ENCODE results near the gene ANKS1B.

The ANKS1B gene

DNA sequence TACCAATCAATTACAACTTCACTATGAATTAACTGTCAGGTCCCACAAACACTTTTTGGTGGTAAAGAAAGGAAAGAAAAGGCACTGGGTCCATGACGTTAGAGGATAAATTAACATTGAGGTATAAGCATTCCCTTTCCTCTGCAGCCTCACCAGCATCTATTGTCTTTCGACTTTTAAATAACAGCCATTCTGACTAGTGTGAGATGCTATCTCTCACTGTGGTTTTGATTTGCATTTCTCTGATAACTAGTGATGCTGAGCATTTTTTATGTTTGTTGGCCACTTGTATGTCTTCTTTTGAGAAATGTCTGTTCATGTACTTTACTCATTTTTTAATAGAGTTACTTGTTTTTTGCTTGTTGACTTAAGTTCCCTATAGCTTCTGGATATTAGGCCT, 9.4 kb downstream of the ANKS1B start:
- POLR2A ChIA-PET (ENCODE audit: low non-redundant PET), result no interaction called here
- no peak overlapping the region for H3K27ac ChIP-seq
- TF ChIP-seq, protein P1, sequence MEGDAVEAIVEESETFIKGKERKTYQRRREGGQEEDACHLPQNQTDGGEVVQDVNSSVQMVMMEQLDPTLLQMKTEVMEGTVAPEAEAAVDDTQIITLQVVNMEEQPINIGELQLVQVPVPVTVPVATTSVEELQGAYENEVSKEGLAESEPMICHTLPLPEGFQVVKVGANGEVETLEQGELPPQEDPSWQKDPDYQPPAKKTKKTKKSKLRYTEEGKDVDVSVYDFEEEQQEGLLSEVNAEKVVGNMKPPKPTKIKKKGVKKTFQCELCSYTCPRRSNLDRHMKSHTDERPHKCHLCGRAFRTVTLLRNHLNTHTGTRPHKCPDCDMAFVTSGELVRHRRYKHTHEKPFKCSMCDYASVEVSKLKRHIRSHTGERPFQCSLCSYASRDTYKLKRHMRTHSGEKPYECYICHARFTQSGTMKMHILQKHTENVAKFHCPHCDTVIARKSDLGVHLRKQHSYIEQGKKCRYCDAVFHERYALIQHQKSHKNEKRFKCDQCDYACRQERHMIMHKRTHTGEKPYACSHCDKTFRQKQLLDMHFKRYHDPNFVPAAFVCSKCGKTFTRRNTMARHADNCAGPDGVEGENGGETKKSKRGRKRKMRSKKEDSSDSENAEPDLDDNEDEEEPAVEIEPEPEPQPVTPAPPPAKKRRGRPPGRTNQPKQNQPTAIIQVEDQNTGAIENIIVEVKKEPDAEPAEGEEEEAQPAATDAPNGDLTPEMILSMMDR (conservative IDR thresholded peaks at IDR 0.05; ENCODE audit: low read depth), result no peak
- no peak for DNase-seq (ENCODE audit: low spot score)
- CTCF ChIA-PET, result no interaction called here

DNA sequence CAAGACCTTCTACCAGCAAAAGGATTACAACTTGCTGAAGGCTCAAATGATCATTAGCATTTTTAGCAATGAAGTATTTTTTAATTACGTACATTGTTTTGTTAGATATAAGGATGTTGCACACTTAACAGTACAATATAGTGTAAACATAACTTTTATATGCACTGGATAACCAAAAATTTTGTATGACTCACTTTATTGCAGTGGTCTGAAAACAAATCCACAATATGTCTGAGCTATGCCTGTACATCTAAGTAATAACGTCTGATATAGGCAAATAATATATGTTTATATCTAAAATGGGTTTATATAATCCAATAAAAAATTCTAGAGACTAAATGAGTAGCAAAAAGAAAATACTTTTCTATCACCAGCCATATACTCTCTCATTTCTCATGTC, 10.6 kb downstream of the ANKS1B start:
- CTCF ChIA-PET, result no interaction called here
- TF ChIP-seq, protein P1 (conservative IDR thresholded peaks at IDR 0.05; ENCODE audit: low read depth), result no peak
- POLR2A ChIA-PET (ENCODE audit: low non-redundant PET), result no interaction called here
- no peak overlapping the region for H3K27ac ChIP-seq
- no peak for DNase-seq (ENCODE audit: low spot score)

DNA sequence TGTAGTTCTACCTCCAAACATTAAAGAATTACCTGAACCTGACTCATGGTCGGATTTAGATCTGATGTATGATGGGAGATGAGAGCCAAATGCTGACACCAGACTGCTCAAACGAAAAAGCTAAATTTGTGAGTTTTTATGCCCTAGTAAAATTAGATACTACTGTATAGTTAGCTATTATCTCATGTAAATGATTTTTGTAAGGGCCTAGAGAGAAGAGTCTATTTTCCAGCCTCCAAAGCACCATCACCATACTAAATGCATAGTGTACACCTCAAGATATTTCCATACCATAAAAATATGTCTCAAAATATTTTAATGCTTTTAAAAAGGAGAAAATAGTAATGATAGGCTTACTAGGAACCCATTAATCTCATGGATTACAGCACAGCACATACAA, 18.3 kb downstream of the ANKS1B start:
- POLR2A ChIA-PET (ENCODE audit: low non-redundant PET), result no interaction called here
- DNase-seq (ENCODE audit: low spot score), result no peak
- CTCF ChIA-PET, result no interaction called here
- no peak overlapping the region for H3K27ac ChIP-seq
- TF ChIP-seq, protein P1 (conservative IDR thresholded peaks at IDR 0.05; ENCODE audit: low read depth), result no peak

DNA sequence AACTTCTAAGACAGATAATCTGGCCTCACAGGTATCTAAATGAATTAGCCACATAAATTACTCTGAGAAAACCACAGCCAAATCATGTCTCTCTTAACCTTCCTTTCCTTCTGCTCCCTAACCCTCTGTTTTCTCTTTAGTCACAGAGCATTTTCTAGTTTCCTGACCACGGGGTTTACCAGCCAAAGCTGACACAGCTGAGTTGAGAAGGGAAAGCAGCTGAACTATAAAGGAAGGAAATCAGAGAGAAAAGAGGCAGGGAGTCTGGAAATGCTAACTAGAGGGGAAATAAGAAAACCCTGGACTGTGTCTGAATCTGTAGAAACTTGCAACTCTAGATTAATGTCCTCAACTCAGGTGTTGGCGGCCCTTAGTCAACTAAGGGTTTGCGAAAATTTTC, 24.4 kb downstream of the ANKS1B start:
- TF ChIP-seq, protein P1 (conservative IDR thresholded peaks at IDR 0.05; ENCODE audit: low read depth), result no peak
- no peak overlapping the region for H3K27ac ChIP-seq
- CTCF ChIA-PET, result no interaction called here
- POLR2A ChIA-PET (ENCODE audit: low non-redundant PET), result no interaction called here
- DNase-seq (ENCODE audit: low spot score), result no peak

DNA sequence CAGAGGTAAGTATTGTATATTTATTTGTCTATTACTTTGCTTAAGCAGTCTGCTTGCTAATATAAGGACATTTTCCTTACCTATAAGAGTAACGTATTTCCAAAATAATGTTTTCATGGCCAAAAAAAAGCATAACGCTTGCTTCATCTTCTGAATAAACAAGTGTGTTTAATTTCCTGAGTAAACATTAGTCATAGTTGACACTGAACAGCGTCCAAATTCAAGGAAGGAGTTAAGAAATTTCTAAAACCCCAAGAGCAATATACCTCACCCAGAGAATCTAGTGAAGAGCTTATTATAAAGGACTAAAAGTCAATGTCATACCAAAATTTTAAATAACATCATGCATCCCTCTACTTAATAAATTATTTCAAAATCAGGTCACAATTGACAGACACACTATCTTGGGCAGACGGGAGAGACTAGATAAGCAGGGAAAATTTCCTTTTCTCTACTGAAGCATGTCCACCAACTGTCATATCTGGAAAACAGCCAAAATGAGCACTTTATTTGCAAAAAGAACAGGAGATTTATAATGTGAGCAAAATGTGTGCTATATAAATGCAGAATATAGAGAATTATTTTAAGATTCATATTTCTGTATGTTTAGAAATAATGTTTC, 25.1 kb downstream of the ANKS1B start:
- ChIA-PET POLR2A (ENCODE audit: low non-redundant PET) (no interaction called here), CTCF (no interaction called here)
- DNase-seq (ENCODE audit: low spot score), result peak; percentile 53
- TF ChIP-seq, protein P1 (conservative IDR thresholded peaks at IDR 0.05; ENCODE audit: low read depth), result no peak
- no peak overlapping the region for H3K27ac ChIP-seq

DNA sequence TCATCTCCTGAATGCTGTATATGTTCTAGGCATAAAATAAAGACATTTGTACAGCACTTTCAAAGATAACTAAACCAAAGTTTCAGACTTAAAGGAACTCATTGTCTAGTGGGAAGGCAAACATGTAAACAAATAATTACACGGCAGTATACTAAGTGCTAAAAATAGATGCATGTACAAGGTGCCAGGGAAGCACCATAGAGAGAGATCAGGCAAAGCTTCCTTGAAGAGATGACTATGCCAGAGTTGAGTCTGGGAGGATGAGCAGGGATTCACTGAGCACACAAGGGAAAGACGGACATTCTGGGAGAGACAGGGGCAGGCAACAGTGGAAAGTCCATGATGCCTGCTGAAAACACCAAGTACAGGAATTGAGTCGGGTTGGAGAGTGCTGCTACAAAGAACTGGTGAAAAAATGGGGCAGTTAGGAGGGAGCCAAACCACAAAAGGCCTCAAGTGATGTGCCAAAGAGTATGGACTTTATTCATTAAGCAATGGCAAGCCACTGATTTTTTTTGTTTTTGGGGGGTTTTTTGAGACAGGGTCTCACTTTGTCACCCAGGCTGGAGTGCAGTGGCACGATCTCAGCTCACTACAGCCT, 26.8 kb downstream of the ANKS1B start:
- TF ChIP-seq, protein P1 (conservative IDR thresholded peaks at IDR 0.05; ENCODE audit: low read depth), result no peak
- POLR2A ChIA-PET (ENCODE audit: low non-redundant PET), result no interaction called here
- no peak overlapping the region for H3K27ac ChIP-seq
- DNase-seq (ENCODE audit: low spot score), result no peak
- CTCF ChIA-PET, result no interaction called here
